HG03521 (cell line): ENCODE data around the gene KRT82.
"Not testable (repeated sequence)": the region's sequence is repeated elsewhere in the genome, so short reads cannot be mapped to it uniquely, and the experiment has no call there.

Source experiments
- ATAC-seq: cut with Tn5 transposase; IDR thresholded peaks from one replicate; pipeline ENCODE4 v1.9.1; 2021; ENCODE audit warnings: mild to moderate bottlenecking, moderate library complexity; ENCODE audit not compliant: unreplicated experiment

KRT82 gene

GRCh38 chr12:52347016-52347415, 59.1 kb downstream of the KRT82 start:
- no peak for ATAC-seq

- no peak for ATAC-seq
These were observed 59.5 kb downstream of the KRT82 start for GRCh38 chr12:52346593-52346992.

- ATAC-seq: not testable (repeated sequence)
These were observed 61.1 kb downstream of the KRT82 start for GRCh38 chr12:52345041-52345440.

- no peak for ATAC-seq
These were observed 62.0 kb downstream of the KRT82 start for GRCh38 chr12:52344111-52344510.
